Loucy (cell line): ENCODE measurements around the gene SYT2.

ENCODE experiments used
- H2AFZ ChIP-seq: fragments of 200-600 bp; sonication (generic); 2 replicates; pipeline ENCODE4 v1.6.0; 2016; ENCODE audit warnings: antibody characterized with exemption, mild to moderate bottlenecking, low read length, moderate library complexity
- H3F3A ChIP-seq: fragments of 200-600 bp; 2 replicates; pipeline ENCODE4 v1.6.0; 2016; ENCODE audit warnings: antibody characterized with exemption, low read depth, mild to moderate bottlenecking
- H3K27me3 ChIP-seq: fragments of 200-600 bp; sonication (generic); 2 replicates; pipeline ENCODE4 v1.6.1; 2014; ENCODE audit warnings: low read length, mild to moderate bottlenecking; ENCODE audit not compliant: insufficient read depth, poor library complexity, severe bottlenecking
- H3K36me3 ChIP-seq: fragments of 200-600 bp; sonication (generic); 2 replicates; pipeline ENCODE4 v1.6.1; 2016; ENCODE audit warnings: low read length; ENCODE audit not compliant: insufficient read depth
- H3K4me1 ChIP-seq: fragments of 200-600 bp; sonication (generic); 2 replicates; pipeline ENCODE4 v1.5.1; 2014; ENCODE audit warnings: low read length, mild to moderate bottlenecking; ENCODE audit not compliant: insufficient read depth, poor library complexity, severe bottlenecking
- H3K4me2 ChIP-seq: fragments of 200-600 bp; sonication (generic); 2 replicates; pipeline ENCODE4 v1.6.0; 2014; ENCODE audit warnings: antibody characterized with exemption, low read length, low read depth, mild to moderate bottlenecking; ENCODE audit not compliant: poor library complexity, severe bottlenecking
- H3K4me3 ChIP-seq: fragments of 200-600 bp; sonication (generic); 2 replicates; pipeline ENCODE4 v1.5.1; 2014; ENCODE audit warnings: low read length, mild to moderate bottlenecking, mixed read lengths; ENCODE audit not compliant: poor library complexity, severe bottlenecking
- H3K79me2 ChIP-seq: fragments of 200-600 bp; sonication (generic); 2 replicates; pipeline ENCODE4 v1.6.1; 2014; ENCODE audit warnings: low read length; ENCODE audit not compliant: insufficient read depth
- H3K9ac ChIP-seq: fragments of 200-600 bp; sonication (generic); 2 replicates; pipeline ENCODE4 v1.6.0; 2014; ENCODE audit warnings: mild to moderate bottlenecking, low read depth, low read length, moderate library complexity; ENCODE audit not compliant: poor library complexity, severe bottlenecking
- H3K9me2 ChIP-seq: fragments of 200-600 bp; sonication (generic); replicated peaks from 2 replicates; pipeline ENCODE4 v1.6.1; 2016; ENCODE audit warnings: low read depth, low read length, mixed read lengths
- H3K9me3 ChIP-seq: fragments of 200-600 bp; sonication (generic); 2 replicates; pipeline ENCODE4 v1.6.1; 2014; ENCODE audit warnings: mild to moderate bottlenecking, antibody characterized with exemption, low read length, low read depth; ENCODE audit not compliant: insufficient read depth
- H4K20me1 ChIP-seq: fragments of 200-600 bp; sonication (generic); 2 replicates; pipeline ENCODE4 v1.6.0; 2014; ENCODE audit warnings: antibody characterized with exemption, low read length, mild to moderate bottlenecking; ENCODE audit not compliant: insufficient read depth, poor library complexity, severe bottlenecking
- EZH2phosphoT487 ChIP-seq: fragments of 200-600 bp; IDR thresholded peaks from 2 replicates; pipeline ENCODE4 v1.6.1; 2018; ENCODE audit warnings: antibody characterized with exemption, mild to moderate bottlenecking, moderate library complexity, borderline replicate concordance
- TF ChIP-seq, protein P1 (sequence below): fragments of 200-600 bp; sonication (generic); conservative IDR thresholded peaks from 2 replicates; pipeline ENCODE4 v1.5.1; 2014; ENCODE audit warnings: mild to moderate bottlenecking, antibody characterized with exemption, low read length

Gene SYT2

DNA sequence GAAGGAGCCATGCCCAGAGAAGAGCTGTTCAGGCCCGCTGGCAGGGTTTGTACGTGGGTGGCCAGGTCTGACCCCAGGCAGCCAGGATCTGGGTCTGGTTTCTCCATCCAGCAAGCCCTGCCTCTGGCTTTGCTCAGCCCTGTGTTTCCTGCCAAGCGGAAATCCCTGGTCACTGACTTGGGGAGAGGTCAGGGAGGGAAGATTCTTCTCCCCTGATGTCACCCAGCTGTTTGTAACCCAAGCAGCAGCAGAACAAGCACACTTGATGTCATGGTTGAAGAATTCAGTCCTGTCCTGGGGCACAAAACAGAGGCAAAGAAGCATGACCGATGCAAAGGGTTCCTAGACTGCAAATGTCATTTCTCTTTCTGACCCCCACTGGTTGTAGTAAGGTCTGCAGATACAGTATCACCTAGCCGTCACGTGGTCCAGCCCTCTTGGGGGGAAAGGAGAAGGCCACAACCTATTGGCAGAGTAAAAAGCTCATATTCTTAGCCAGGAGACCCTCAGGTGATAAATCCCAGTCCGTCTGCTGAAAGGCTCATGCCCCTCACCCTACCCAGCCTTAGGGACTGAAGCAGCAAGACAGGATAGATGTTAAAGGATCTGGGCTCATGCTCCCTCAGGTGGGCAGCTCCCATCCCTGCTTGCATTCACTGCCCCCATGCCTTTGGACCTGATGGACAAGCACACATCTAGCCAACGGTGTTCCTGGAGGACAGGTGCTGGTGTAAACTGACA lies 120.9 kb downstream of the SYT2 start:
- no peaks in the 10 kb centered on the region for H3K4me1 ChIP-seq
- H3K9me2 ChIP-seq, result no peaks in the 10 kb centered on the region
- H3K79me2 ChIP-seq, result no peaks in the 10 kb centered on the region
- H2AFZ ChIP-seq, result no peak overlapping the region
- H3F3A ChIP-seq, result no peaks in the 10 kb centered on the region
- no peak overlapping the region for H3K4me3 ChIP-seq
- no peaks in the 10 kb centered on the region for H3K9me3 ChIP-seq
- TF ChIP-seq, protein P1, sequence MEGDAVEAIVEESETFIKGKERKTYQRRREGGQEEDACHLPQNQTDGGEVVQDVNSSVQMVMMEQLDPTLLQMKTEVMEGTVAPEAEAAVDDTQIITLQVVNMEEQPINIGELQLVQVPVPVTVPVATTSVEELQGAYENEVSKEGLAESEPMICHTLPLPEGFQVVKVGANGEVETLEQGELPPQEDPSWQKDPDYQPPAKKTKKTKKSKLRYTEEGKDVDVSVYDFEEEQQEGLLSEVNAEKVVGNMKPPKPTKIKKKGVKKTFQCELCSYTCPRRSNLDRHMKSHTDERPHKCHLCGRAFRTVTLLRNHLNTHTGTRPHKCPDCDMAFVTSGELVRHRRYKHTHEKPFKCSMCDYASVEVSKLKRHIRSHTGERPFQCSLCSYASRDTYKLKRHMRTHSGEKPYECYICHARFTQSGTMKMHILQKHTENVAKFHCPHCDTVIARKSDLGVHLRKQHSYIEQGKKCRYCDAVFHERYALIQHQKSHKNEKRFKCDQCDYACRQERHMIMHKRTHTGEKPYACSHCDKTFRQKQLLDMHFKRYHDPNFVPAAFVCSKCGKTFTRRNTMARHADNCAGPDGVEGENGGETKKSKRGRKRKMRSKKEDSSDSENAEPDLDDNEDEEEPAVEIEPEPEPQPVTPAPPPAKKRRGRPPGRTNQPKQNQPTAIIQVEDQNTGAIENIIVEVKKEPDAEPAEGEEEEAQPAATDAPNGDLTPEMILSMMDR, result no peak
- no peak for TF ChIP-seq EZH2phosphoT487
- no peaks in the 10 kb centered on the region for H3K27me3 ChIP-seq
- H3K9ac ChIP-seq, result no peak overlapping the region
- no peaks in the 10 kb centered on the region for H4K20me1 ChIP-seq
- H3K4me2 ChIP-seq, result no peak overlapping the region
- H3K36me3 ChIP-seq, result no peaks in the 10 kb centered on the region

DNA sequence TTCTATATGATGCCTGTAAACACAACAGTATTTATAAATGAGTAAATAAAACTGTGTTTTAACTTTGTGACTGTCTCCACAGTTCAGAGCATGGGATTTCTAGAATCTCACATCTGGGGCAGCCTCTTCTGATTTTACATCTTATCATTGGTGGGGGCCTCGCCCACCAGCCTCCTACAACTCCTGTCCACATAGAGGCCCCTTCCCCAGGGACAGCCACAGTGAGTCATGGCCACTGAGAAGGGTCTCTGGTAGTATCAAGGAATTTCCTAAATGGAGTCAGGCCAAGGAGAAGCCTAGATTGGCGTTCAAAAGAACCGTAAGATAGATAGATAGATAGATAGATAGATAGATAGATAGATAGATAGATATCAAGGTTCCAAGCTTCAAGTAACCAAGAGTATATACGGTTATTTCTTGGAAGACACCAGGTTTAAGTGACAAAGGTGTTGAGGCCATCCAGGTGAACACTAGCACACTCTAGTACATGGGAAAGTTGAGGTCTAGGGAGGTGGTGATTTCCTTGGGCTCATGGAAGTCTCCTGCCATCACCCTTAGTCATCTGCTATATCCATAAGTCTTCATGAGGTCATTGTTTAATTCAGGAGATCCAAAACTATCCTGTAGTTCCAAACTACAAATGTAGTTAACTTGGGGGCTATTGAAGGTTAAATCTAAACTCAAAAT lies 121.6 kb downstream of the SYT2 start:
- Histone ChIP-seq H3K27me3 (no peaks in the 10 kb centered on the region), H3K9me2 (no peaks in the 10 kb centered on the region), H2AFZ (no peak overlapping the region), H3F3A (no peaks in the 10 kb centered on the region), H3K36me3 (no peaks in the 10 kb centered on the region), H3K4me1 (no peaks in the 10 kb centered on the region), H3K9me3 (no peaks in the 10 kb centered on the region), H3K9ac (no peak overlapping the region), H4K20me1 (no peaks in the 10 kb centered on the region), H3K4me3 (no peak overlapping the region), H3K4me2 (no peak overlapping the region), H3K79me2 (no peaks in the 10 kb centered on the region)
- TF ChIP-seq EZH2phosphoT487, result no peak
- TF ChIP-seq, protein P1, result no peak

DNA sequence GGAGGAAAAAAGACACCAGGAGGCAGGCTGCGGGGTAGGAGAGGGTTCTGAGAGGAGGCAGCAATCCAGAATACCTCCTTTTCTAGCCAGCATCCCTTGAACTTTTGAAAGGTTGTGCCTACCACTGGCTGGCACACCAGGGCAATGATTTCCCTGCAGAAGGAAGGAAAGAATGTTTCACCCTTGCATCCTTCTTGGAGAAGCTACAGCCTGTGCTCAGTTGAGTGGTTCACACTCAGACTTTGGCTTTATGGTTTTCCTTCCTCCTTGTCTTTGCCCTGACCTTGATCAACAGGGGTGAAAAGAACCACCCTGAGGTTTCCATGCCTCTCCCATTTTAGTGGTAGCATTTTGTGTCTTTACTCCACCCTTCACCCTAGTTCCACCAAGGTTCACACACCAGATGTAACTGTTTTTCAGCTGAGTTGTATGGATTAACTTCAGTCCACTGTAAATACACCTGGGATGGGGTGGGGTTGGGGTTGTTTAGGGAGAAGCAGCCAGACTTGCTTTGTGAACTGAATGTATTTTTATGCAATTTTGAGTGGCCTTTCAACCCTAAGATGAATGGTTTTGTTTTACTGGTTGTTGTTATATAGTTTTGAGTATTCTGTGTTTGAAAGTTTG lies 122.3 kb downstream of the SYT2 start:
- Histone ChIP-seq H3K4me3 (no peak overlapping the region), H2AFZ (no peak overlapping the region), H3K27me3 (no peaks in the 10 kb centered on the region), H3K4me1 (no peaks in the 10 kb centered on the region), H3K79me2 (no peaks in the 10 kb centered on the region), H3K9ac (no peak overlapping the region), H4K20me1 (no peaks in the 10 kb centered on the region), H3K4me2 (no peak overlapping the region), H3K9me2 (no peaks in the 10 kb centered on the region), H3K36me3 (no peaks in the 10 kb centered on the region), H3K9me3 (no peaks in the 10 kb centered on the region), H3F3A (no peaks in the 10 kb centered on the region)
- TF ChIP-seq, protein P1, result no peak
- TF ChIP-seq EZH2phosphoT487, result no peak
